ENCODE results near the gene CD2BP2. TPM values are rescaled to one million over a fixed set of nuclear protein-coding genes. Genes with fewer than 3 reads are reported as not detected.

Gene CD2BP2
- total and polyA plus RNA-seq, 2 donors (not counting 1 experiment from before 2014, with no cell fraction given): 35.2 to 45.5 TPM

DNA sequence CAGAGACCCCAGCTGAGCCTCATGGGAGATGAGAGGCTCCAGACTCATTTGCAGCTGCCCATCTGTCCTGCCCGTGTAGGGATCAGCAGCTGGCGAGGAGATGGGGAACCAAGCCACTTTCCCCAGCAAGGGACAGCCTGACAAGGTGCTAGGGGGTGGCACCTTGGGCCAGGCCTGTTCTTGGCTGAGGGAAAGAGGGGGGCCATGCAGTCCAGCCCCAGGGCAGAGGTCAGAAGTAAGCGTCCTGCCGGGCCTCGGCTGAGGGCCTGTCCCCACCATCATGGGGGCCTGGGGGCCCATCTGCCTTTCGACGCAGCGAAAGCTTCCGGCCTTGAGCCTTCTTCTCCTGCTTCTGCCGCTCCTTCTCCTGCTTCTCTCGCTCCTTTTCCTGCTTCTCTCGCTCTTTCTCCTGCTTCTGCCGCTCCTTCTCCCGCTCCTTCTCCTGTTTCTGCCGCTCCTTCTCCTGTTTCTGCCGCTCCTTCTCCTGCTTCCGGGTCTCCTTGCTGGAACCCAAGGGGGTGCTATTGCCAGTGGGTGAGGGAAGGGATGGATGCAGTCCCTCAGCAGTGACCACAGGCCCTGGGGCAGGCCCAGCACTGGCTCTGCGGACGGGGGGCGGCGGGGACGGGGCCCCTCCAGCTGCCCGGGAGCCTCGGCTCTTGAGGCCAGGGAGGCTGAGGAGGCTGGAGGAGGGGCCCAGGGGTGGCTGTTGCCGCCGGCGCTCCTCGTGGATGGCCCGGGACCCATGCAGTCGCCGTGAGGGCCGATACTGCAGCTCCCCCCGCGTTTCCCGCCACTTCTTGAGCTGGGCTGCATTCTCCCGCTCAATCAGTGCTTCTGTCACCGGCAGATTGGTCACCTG is 2.8 kb upstream of the CD2BP2 start:
- peaks cover 41% of the 10 kb centered on the region for H3K79me2 ChIP-seq (ENCODE audit: control insufficient read depth, insufficient read depth, low read length)
- DNase-seq (ENCODE audit: low read depth in 2 of 2): no peak
- H4K20me1 ChIP-seq (ENCODE audit: control insufficient read depth, extremely low read depth, insufficient read depth, low read length): no peaks in the 10 kb centered on the region
- TF ChIP-seq EZH2 (IDR thresholded peaks at IDR 0.05; ENCODE audit: low read length, missing control alignments): no peak
- TF ChIP-seq, protein P1, sequence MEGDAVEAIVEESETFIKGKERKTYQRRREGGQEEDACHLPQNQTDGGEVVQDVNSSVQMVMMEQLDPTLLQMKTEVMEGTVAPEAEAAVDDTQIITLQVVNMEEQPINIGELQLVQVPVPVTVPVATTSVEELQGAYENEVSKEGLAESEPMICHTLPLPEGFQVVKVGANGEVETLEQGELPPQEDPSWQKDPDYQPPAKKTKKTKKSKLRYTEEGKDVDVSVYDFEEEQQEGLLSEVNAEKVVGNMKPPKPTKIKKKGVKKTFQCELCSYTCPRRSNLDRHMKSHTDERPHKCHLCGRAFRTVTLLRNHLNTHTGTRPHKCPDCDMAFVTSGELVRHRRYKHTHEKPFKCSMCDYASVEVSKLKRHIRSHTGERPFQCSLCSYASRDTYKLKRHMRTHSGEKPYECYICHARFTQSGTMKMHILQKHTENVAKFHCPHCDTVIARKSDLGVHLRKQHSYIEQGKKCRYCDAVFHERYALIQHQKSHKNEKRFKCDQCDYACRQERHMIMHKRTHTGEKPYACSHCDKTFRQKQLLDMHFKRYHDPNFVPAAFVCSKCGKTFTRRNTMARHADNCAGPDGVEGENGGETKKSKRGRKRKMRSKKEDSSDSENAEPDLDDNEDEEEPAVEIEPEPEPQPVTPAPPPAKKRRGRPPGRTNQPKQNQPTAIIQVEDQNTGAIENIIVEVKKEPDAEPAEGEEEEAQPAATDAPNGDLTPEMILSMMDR (conservative IDR thresholded peaks at IDR 0.05 in 1 of 2, IDR thresholded peaks at IDR 0.05 in 1 of 2; ENCODE audit: low read depth in 1 of 2, low read length in 2 of 2): no peak
- no peak overlapping the region for H2AFZ ChIP-seq (ENCODE audit: low read length)
- H3K4me3 ChIP-seq (replicated peaks in 1 of 4; ENCODE audit: control extremely low read depth in 1 of 4, insufficient read depth in 1 of 4, low read depth in 3 of 4, low read length in 4 of 4): no peak overlapping the region
- H3K9ac ChIP-seq (ENCODE audit: insufficient read depth, low read length): no peak overlapping the region
- H3K4me2 ChIP-seq (ENCODE audit: extremely low read depth, insufficient read depth, low read length): no peak overlapping the region
- H3K4me1 ChIP-seq (ENCODE audit: control insufficient read depth, extremely low read depth, insufficient read depth, low read length): peaks cover 19% of the 10 kb centered on the region
- no peak overlapping the region for H3K27ac ChIP-seq (ENCODE audit: insufficient read depth, low read length)
- no peaks in the 10 kb centered on the region for H3K27me3 ChIP-seq (ENCODE audit: control insufficient read depth, insufficient read depth, low read length)
- peaks cover 22% of the 10 kb centered on the region for H3K36me3 ChIP-seq (ENCODE audit: control insufficient read depth, insufficient read depth, low read length)
- H3K9me3 ChIP-seq (ENCODE audit: control insufficient read depth, insufficient read depth, low read depth, low read length): no peaks in the 10 kb centered on the region

DNA sequence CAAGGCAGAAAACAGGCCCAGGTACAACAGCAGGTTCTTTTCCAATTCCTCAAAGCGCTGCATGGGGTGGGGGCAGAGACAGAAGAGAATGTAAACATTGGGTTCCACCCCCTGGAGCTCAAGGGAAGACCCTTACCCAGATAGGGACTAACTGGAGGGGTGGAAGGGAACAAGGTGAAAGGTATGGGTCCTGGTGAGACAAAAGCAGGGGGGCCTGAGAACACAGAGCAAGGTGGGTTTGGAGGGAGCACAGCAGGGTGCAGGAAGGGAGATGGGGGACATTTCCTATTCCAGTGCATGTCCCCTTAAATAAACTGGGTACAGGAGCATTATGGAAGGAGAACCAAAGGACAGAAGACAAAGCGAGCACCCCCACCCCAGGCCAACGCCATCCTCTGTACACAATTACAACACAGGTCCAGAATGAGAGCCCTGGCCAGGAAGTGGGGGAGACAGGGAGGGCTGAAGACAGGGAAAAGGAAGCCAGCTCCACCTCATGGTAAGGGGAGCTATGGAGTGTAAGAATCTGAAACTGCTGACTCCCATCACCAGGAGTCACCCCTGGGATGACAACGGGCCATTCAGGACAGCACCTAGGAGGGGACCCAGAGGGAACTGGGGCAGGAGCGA is 2.1 kb upstream of the CD2BP2 start:
- H3K79me2 ChIP-seq (ENCODE audit: control insufficient read depth, insufficient read depth, low read length): peaks cover 37% of the 10 kb centered on the region
- no peaks in the 10 kb centered on the region for H3K27me3 ChIP-seq (ENCODE audit: control insufficient read depth, insufficient read depth, low read length)
- no peak overlapping the region for H3K9ac ChIP-seq (ENCODE audit: insufficient read depth, low read length)
- no peak overlapping the region for H3K4me3 ChIP-seq (replicated peaks in 1 of 4; ENCODE audit: control extremely low read depth in 1 of 4, insufficient read depth in 1 of 4, low read depth in 3 of 4, low read length in 4 of 4)
- TF ChIP-seq, protein P1 (conservative IDR thresholded peaks at IDR 0.05 in 1 of 2, IDR thresholded peaks at IDR 0.05 in 1 of 2; ENCODE audit: low read depth in 1 of 2, low read length in 2 of 2): no peak
- no peak for TF ChIP-seq EZH2 (IDR thresholded peaks at IDR 0.05; ENCODE audit: low read length, missing control alignments)
- H3K4me2 ChIP-seq (ENCODE audit: extremely low read depth, insufficient read depth, low read length): no peak overlapping the region
- peaks cover 27% of the 10 kb centered on the region for H3K4me1 ChIP-seq (ENCODE audit: control insufficient read depth, extremely low read depth, insufficient read depth, low read length)
- no peak overlapping the region for H3K27ac ChIP-seq (ENCODE audit: insufficient read depth, low read length)
- no peaks in the 10 kb centered on the region for H3K9me3 ChIP-seq (ENCODE audit: control insufficient read depth, insufficient read depth, low read depth, low read length)
- no peaks in the 10 kb centered on the region for H4K20me1 ChIP-seq (ENCODE audit: control insufficient read depth, extremely low read depth, insufficient read depth, low read length)
- peaks cover 25% of the 10 kb centered on the region for H3K36me3 ChIP-seq (ENCODE audit: control insufficient read depth, insufficient read depth, low read length)
- DNase-seq (ENCODE audit: low read depth in 2 of 2): no peak
- no peak overlapping the region for H2AFZ ChIP-seq (ENCODE audit: low read length)

DNA sequence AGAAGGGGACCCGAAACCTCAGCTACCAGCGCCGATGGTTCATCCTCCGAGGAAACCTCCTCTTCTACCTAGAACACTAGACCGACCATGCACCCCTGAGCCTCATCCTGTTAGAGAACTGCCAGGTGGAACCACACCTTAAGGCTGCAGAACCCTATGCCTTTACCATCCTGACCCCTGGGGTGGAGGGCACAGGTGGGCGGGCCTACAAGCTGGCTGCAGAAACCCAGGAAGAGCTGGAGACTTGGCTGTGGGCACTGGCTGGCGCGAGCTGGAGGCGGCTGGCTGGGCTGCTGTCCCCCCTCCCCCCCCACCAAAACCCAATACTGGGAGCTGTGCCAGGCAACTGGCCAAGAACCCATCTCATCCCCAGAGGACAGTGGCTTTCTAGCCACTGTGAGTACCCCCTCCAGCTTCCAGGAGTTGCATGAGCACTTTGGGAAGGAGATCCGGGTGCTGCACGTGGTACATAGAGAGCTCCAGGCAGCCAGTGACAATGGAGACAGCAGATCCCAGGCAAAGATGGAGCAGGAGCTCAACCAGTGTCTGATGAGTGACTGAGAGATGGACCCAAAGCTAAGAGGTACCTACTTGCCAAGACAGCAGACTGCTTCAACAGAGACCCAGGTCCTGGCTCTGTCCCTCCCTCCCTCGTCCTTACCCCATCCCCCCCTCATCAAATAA is 1.4 kb upstream of the CD2BP2 start:
- TF ChIP-seq, protein P1 (conservative IDR thresholded peaks at IDR 0.05 in 1 of 2, IDR thresholded peaks at IDR 0.05 in 1 of 2; ENCODE audit: low read depth in 1 of 2, low read length in 2 of 2): no peak
- TF ChIP-seq EZH2 (IDR thresholded peaks at IDR 0.05; ENCODE audit: low read length, missing control alignments): no peak
- no peaks in the 10 kb centered on the region for H3K27me3 ChIP-seq (ENCODE audit: control insufficient read depth, insufficient read depth, low read length)
- peak overlapping the region in 1 of 4 experiments; percentile 97 for H3K4me3 ChIP-seq (replicated peaks in 1 of 4; ENCODE audit: control extremely low read depth in 1 of 4, insufficient read depth in 1 of 4, low read depth in 3 of 4, low read length in 4 of 4)
- peaks cover 29% of the 10 kb centered on the region for H3K36me3 ChIP-seq (ENCODE audit: control insufficient read depth, insufficient read depth, low read length)
- H3K4me1 ChIP-seq (ENCODE audit: control insufficient read depth, extremely low read depth, insufficient read depth, low read length): peaks cover 31% of the 10 kb centered on the region
- H3K79me2 ChIP-seq (ENCODE audit: control insufficient read depth, insufficient read depth, low read length): peaks cover 35% of the 10 kb centered on the region
- no peak overlapping the region for H3K9ac ChIP-seq (ENCODE audit: insufficient read depth, low read length)
- H3K27ac ChIP-seq (ENCODE audit: insufficient read depth, low read length): peak overlapping the region; percentile 95
- no peaks in the 10 kb centered on the region for H4K20me1 ChIP-seq (ENCODE audit: control insufficient read depth, extremely low read depth, insufficient read depth, low read length)
- no peaks in the 10 kb centered on the region for H3K9me3 ChIP-seq (ENCODE audit: control insufficient read depth, insufficient read depth, low read depth, low read length)
- DNase-seq (ENCODE audit: low read depth in 2 of 2): no peak
- H2AFZ ChIP-seq (ENCODE audit: low read length): no peak overlapping the region
- H3K4me2 ChIP-seq (ENCODE audit: extremely low read depth, insufficient read depth, low read length): no peak overlapping the region
